NCI-H460 (cell line): ENCODE data around the gene MAP2K2. TPM values are rescaled to one million over a fixed set of nuclear protein-coding genes. Genes with fewer than 3 reads are reported as not detected.

Source experiments
- DNase-seq: peaks from one replicate; pipeline ENCODE4 v3.0.0-alpha.2; 2016; ENCODE audit warnings: low read depth; ENCODE audit errors: extremely low read depth
- total RNA-seq: library from RNA; depleted of rRNA; stranded (reverse); fragments of >200 nt; shearing (Covaris generic); gene quantifications from 2 replicates; pipeline ENCODE4 v1.2.3, GENCODE V29; 2014

The MAP2K2 gene
- total RNA-seq, 1 experiment from 2014 or later = 154 TPM

GRCh38 chr19:4082172-4082571 lies 41.8 kb downstream of the MAP2K2 start:
- no peak for DNase-seq

GRCh38 chr19:4081441-4082129 lies 42.3 kb downstream of the MAP2K2 start:
- DNase-seq = no peak

- no peak for DNase-seq
Measured at GRCh38 chr19:4080473-4080872, 43.4 kb downstream of the MAP2K2 start.

GRCh38 chr19:4077800-4078684 lies 45.9 kb downstream of the MAP2K2 start:
- no peak for DNase-seq

- DNase-seq = no peak
Measured at GRCh38 chr19:4077007-4077374, 46.9 kb downstream of the MAP2K2 start.

GRCh38 chr19:4075373-4075772 lies 48.5 kb downstream of the MAP2K2 start:
- DNase-seq = no peak

GRCh38 chr19:4071610-4072009 lies 52.3 kb downstream of the MAP2K2 start:
- DNase-seq = no peak

GRCh38 chr19:4069331-4069959 lies 54.5 kb downstream of the MAP2K2 start:
- no peak for DNase-seq

GRCh38 chr19:4068047-4068966 lies 55.6 kb downstream of the MAP2K2 start:
- no peak for DNase-seq

- no peak for DNase-seq
Measured at GRCh38 chr19:4067396-4068046, 56.4 kb downstream of the MAP2K2 start.

- DNase-seq = no peak
Measured at GRCh38 chr19:4066682-4067395, 57.1 kb downstream of the MAP2K2 start, which contains the start of gene ZBTB7A. Gene ZBTB7A (minus strand): TSS chr19:4066899. CDS start chr19:4055232, 11,667 bp downstream.

- no peak for DNase-seq
Measured at GRCh38 chr19:4066176-4066606, 57.7 kb downstream of the MAP2K2 start.

- peak; percentile 89 for DNase-seq
Measured at GRCh38 chr19:4065430-4066175, 58.3 kb downstream of the MAP2K2 start.

- DNase-seq = no peak
Measured at GRCh38 chr19:4064496-4065260, 59.2 kb downstream of the MAP2K2 start.

GRCh38 chr19:4064149-4064495 lies 59.8 kb downstream of the MAP2K2 start:
- no peak for DNase-seq

GRCh38 chr19:4063369-4064148 lies 60.4 kb downstream of the MAP2K2 start:
- no peak for DNase-seq
